Measurements from ENCODE around the gene EPB41L1.

Gene EPB41L1

DNA sequence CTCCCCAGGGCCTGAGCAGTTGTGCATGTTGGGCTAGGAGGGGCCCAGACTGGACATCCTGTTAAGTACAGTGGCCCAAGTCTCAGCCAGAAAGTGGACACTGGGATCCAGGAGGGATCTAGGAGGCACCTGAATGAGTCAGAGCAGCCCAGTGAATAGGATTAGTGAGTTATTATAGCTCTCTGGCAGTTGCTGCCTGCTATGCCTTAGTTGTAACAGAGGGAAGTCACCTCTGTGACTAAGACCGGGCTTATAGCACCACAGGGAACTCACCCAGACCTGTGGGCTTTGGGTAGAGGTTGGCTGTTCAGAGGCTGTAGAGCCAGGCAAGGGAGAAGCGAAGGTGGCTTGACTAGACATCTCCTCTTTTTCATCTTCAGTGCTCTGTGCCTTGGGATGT lies 42.7 kb downstream of the EPB41L1 start:
- DNase-seq: no peak

DNA sequence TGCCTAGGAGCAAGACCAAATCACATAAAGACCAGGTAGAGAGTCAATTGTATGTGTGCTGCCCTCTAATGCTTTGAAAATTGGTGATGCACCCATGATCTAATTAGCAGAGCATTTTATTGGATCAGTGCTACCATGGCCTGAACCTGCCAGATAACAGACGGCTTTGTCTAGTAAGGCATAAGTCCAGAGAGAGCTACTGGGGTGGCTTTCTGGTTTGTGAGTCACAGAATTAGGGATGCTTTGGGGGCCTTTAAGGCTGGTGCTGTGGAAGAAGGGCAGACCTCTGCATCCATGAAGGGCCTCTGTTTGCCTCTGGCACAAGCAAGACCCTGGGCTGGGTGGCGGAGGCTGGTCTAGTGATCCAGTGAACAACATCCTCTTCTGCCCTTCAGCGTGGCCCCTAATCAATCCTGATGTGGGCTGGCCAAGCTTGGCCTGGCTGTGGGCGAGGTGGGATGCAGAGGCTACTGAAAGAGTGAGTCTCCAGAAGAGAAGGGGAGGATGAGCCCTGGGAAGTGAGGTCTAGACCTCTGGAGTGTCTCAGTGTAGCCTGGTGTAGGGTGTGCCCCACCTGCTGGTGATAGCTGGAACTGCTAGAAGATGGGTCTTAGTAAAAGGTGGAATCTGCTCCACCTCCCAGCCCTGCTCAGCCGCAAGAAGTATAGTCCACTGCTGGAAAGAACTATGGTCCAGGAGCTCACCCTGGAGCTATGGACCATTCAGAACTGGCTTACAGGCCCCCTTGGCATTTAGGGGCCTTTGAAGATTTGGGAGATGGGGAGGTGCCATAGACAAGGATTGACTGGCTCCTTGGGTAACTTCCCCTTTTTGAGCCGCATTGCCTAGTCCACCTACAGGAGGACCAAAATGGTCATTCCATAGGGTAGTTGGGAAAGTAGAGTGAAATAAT lies 45.1 kb downstream of the EPB41L1 start:
- DNase-seq: peak; percentile 75 to 86 (median 82)

DNA sequence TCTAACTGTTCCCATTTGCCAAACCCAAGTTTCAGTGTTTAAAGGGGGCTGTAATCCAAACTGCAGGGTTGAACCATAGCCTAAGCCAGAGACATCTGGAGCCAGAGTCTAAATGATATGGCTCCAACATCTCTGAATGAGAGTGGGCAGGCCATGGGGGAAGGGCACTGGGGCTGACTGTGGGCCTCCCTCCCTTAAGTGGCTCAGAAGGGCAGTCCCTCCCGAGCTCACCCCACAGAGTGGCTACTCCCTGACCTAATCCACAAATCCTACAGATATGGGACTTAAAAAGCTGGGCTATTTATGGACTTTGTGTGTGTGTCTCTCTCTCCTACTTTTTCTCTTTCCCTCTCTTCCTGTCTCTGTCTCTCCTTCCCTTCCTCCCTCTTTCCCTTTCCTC lies 45.9 kb downstream of the EPB41L1 start:
- DNase-seq: no peak

DNA sequence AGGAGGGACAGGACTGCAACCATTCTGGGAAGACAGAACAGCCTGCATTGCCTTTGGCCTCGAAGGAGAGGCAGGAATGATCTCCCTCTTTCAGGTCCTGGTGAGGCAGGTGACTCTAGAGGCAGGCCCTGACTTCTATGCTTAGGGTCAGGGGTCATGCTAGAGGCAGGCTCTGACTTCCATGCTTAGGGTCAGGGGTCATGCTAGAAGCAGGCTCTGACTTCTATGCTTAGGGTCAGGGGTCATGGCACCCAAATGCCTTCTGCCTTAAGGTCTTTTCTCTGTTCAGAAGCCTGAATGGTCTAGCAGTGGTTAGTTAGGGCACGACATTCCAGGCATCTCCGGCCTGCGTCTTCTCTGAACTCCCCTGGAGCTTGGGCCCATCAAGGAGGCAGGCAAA lies 46.7 kb downstream of the EPB41L1 start:
- DNase-seq: no peak

DNA sequence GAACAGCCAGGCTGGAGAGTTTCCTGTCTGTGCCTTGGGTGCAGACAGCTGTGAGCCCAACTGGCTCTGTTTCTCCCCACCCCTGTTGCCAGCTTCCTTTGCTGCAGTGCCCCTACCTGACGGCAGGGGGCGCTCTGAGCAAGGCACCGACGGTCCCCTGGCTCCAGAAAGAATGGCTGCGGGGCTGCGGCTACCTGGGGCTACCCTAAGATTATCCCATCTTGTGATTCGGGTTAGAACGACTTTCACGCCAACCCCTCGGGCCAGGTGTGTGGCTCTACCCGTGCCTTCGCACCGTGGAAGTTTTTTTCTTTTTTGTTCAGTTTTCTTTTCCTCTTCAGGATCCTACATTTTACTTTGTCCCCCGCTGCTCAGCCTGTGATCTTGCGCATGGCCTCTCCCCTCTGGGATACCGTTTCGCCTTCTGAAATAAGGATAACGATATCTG lies 48.4 kb downstream of the EPB41L1 start:
- DNase-seq: peak; percentile 61 to 75 (median 70)

DNA sequence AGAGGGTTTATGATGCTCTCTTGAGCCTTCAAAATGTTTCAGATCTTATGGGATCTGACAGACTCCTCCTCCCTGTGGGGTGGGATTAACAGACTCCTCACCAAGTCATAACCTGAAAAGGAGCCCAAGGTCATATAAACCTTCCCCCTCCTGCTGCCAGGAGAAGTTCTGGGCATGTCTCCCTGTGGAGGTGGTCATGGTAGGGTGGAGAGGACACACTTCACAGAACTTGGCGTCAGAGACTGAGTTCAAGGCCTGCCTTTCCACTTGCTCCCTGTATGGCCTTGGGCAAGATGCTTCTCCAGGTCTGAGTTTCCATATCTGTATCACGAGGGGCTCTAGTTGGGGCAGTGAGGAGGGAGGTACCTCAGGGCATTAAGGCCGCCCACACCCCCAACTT lies 49.3 kb downstream of the EPB41L1 start:
- no peak for DNase-seq

DNA sequence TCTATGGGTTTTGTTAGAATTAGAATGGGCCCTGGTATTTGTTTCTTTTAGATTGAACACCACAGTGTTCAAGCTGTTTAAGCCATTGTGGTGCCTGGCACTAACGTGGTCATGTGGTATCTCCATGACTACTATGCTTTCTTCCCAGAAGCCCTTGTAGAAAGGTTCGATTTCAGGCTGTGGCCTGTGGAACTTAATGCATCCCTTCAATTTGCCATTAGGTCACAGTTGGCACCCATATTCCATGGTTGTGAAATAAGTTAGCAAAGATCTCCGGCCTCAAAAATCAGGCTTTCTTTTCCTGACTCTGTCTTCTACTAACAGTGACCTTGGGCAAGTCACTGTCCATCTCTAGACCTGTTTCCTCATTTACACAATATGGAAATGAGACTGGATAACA lies 50.5 kb downstream of the EPB41L1 start:
- no peak for DNase-seq

DNA sequence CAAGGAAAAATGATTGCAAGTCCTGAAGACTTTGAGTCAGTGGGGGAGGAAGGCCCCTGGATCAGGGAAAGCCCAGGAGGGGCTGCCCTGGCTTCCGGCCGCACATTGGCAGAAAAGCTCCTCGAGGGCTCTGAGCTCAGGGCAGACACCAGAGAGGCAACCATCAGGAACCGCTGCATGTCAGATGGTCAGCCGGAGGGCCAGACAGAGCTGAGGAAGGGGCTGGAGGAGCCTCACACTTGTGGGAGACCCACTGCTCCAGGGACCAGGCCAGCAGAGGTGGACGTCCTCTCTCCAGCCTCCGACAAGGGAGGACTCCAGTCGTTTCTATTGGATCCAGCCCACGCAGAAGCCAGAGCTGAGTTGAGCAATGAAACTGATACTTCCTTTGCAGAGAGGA lies 51.5 kb downstream of the EPB41L1 start:
- DNase-seq: no peak

DNA sequence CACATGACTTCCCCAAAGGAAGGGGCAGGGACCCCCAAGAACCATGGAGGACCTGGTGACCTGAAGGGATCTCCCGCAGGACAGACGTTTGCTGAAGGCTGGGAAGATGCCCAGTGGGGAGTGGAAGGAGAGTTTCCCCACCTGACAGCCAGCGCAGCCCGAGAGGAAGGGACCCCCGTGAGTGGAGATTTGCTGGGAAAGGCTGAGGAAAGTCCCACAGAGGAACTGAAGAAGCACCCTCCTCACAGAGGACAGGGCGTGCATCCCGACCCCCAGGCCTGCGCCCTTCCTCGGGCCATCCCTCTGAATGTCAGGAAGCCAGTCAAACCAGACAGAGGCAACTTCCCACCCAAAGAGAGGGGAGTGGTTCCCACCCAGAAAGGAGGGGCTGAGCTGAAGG lies 52.1 kb downstream of the EPB41L1 start:
- DNase-seq: no peak

DNA sequence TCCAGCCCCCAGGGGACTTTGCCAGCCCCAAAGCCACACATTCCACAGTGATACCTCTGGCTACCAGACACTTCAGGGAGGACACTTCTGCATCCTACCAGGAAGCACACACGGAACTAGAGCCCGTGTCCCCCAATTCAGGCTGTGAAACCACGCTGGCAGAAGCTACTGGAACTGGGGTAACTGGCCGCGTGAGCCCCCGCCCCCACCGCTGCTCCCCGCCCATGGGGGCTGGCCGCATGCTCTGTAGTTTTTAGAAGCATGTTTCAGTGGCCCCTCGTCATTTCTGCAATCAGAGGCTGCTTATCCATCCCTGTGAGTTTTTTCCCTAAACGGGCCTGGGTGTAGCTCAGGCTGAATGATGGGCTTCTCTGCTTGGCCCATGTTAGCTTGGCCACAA lies 53.1 kb downstream of the EPB41L1 start:
- DNase-seq: no peak

DNA sequence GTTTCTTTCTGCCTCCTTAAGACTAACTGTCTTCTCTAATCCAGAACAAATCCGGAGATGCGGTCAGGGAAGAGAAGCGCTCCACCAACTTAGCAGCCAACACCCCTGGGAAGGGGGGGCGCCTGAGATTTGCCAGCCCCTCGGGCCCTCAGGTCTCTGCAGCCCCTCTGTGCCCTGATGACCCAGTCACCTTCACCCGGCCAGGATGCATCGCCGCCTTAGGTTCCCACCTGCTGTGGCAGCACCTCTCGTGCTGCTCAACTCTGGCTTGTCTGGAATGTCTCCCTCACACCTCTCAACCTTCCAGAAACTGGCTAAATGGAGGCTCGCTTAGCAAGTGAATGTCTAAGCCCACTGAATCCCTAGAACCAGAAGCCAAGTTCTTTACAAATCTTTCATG lies 53.7 kb downstream of the EPB41L1 start:
- DNase-seq: no peak

DNA sequence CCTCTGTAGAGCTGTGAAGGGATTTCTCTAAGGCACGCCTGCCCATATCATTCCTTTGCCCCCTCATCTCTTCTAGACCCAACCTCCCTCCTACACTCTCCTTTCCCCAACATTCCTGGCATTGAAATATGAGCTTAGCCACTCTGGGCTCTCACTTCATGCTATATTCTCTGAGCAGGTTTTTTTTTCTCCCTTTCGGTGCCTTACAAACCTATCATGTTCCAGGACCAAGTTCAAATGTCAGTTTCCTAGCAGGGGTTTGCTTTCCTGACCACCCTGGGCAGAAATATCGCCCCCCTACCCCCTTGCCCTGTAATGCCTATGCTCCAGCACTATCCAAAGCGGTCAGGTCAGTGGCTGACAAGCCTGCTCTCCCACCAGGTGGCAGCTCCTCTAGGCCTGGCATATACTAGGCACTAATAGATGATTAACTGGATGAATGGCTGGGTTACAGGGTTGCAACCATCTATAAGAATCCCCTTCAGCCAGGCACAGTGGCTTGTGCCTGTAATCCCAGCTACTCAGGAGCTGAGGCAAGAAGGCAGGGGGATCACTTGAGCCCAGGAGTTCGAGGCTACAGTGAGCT lies 56.0 kb downstream of the EPB41L1 start:
- no peak for DNase-seq

DNA sequence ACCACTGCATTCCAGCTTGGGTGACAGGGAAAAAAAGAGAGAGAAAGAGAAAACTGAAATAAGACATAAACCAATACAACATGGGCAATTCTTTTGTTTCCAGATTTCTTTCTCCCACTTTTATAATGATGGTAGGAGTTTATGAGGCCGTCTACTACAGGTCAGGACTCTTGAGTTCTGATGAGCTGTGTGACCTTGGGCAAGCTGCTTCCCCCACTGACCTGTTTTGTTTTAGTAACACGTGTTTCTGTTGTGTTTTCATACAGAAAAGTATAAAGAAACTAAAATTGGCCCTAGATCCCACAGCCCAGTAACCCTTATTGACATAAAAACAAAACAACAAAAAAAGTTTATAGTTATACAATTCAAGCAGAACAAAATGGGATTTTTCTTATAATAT lies 58.8 kb downstream of the EPB41L1 start:
- no peak for DNase-seq

DNA sequence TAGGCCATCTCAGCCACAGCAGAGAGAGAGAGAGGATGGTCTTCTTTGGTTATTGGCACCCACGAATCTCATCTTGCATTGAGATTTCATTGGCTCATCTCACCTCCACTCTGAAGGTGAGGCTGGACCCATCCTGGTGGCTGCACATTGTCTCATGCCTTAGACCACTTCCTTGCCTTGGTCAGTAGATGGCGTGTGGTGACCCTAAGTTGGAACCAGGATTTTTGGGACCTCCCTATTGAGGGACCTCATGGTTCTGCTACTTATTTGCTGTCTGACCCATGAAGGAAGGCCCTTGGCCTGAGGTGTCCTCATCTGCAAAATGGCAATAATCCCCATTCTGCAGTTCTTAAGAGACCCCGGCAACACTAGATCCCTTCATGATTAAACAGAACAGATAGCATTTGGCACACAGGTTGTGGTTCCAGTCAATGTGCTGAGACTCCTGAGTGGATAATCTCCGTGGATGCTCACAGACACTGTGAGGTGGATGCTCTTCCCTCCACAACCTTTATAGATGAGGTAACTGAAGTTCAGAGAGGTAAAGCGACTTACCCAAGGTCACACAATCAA lies 60.2 kb downstream of the EPB41L1 start:
- peak; percentile 8 to 31 (median 18) for DNase-seq

DNA sequence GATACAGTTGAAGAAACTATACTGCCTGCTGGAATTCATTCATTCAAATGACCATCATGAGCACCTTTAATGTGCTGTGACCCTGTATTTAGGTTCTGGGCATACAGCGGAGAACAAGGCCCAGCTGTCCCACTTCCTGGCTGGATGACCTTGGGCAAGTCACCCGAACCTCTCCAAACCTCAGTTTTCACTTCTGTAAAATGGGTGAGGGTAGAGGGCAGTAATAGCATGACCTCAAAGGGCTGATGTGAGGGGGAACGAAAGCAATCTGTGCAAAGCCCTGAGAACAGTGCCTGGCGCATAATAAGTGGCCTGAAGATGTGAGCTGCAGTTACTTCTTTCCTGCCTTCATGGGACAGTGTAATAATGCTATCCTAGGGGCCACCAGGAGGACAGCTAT lies 61.2 kb downstream of the EPB41L1 start:
- DNase-seq: no peak

DNA sequence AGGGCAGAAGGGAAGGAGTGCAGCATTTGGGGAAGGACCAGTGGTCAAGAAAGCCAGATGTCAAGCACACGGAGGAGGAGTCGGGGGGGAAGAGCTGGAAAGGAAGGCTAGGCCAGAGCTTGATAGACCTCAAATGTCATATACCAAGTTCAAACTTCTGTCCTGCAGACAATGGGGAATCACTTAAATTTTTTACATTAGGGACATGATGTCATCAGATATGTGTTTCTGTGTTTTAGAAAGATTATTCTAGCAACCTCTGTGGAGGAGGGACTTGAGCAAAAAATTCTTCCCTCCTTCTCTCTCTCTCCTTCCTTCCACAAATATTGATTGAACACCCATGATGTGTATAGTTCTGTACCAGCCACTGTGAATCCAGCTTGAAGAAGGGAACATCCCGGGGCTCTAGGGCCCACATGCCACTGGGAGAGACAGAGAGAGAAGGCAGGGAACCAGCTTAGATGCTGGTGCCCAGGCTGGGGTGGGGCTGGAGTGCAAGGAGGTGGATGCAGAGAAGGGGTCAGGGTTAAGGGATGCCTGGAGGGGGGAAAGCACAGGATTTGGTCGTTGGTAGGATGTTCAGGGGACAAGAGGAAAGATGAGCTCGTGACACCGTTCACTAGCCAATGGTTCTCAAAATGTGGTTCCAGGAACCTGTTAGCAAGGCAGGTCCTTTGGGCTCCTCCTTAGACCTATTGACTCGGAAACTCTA lies 61.9 kb downstream of the EPB41L1 start:
- DNase-seq: no peak

DNA sequence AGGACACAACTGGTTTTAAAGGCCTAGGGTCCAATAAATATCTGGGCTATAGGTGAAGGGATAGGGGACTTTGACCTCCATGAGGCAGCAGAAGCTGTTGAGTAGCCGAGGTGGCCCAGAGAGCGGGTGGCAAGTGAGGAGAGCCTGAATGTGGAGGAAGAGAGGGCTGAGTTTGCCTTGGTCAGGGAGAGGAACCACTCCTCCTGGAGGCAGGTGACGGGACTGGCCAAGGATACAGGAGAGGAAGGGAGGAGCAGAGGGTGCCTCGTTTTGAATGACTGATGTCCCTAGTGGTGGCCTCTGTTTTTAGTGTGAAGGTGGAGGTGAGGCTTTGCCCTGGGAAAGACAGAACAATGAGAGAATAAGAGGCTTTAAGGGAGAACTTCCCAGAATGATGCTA lies 62.7 kb downstream of the EPB41L1 start:
- no peak for DNase-seq

DNA sequence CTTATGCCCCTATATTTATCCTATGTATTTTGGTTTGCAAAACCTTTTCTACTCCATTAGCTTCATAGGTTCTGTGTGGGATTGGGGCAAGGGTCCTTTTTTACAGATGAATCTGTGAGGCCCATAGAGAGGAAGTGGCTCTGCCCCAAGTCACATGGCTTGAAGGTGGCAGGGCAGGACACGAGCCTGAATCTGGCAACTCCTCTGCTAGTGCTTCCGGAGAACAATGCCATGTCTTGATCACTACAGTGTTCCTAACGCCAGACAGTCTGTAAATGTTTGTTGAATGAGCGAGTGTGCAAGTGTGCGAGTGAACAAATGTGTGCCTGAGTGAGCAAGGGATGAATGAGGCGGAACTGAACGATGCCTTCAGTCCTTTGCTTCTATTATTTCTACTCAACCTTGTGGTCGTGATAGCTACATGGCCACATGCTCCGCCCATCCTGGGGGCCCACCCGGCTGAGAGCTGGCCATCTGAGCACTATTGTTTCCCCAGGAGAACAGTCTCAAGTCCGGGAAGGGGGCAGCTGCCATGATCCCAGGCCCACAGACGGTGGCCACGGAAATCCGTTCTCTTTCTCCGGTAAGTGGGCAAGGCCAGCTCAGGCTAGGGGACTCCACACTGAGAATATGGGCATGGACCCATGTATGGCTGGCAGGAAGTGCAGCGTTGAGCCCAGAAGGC lies 64.0 kb downstream of the EPB41L1 start:
- DNase-seq: no peak

DNA sequence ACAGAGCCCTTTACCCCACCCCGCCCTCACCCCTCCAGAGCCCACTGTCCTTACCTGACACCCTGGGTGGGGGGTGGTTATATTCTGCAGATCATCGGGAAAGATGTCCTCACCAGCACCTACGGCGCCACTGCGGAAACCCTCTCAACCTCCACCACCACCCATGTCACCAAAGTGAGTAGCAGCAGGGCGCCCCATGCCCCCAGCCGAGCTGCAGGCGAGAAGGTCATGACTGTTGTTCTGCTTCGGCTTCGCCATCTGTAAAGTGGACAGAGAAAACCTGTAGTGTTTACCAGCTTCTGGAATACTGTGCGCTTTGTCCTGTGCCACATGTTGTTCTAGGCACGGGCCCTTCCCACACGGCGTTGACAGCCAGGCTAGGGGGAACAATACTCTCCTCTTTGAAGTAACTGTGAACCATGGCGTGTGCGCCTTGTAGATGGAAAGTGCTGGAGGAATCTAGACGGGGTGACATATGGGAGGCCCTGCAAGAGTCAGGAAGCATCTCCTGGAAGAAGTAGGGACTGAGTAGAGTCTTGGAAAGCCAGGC lies 65.2 kb downstream of the EPB41L1 start:
- DNase-seq: no peak

DNA sequence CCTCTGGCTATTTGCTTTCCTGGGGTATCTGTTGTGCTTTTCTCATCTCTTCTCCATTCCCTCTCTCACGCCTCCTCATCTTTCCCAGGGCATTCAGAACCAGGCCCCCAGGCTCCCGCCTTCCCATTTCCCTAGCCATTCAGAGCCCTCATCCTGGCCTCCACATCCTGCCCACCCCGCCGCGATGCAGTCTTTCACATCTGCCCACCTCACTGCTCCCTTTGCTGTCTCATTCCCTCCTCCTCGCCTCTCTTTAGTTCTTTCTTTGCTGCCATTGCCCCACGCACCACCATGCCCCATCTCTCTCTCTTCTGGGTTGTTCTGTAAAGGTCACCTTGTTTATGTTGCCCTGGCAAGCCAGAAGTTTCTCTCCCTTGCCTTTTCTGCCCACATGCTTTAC lies 71.1 kb downstream of the EPB41L1 start:
- no peak for DNase-seq

DNA sequence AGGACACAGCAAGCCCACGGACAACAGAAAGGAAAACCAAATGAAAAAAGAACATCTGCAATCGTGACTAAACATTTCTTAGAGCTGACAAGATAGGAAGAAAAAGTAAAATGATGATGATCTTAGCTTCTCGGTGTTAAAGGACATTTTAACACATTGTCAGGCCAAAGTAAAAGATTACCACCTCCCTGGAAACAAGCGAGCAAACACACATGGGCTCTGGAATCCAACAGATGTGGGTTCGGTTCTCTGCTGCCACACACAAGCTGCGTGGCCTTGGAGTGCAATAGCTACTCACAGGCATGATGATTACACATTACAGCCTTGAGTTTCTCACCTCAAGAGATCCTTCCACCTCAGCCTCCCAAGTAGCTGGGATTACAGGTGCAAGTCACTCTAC lies 74.2 kb downstream of the EPB41L1 start:
- DNase-seq: no peak

DNA sequence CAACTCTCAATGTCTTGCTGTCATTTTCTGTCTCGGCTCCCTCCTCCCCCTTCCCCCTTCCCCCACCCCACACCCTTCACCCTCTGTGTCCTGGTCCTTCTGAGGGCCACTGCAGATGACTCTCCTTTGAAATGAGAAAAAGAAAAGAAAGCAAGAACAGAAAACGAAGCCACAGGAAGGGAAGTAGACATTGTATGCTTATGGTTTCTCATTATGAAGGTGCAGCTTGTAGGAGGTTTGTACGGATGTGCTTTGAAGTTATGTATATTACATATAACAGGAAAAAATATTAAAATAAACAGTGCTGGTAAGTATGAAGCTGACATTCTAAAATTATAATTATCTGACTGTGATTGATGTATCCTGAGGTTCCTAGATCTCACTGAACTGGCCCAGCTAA lies 75.5 kb downstream of the EPB41L1 start:
- DNase-seq: no peak

Measured in suppressor macrophage (primary cell).